ENCODE measurements around the gene IFNGR1.

- no peak for TF ChIP-seq CTCF (IDR thresholded peaks at IDR 0.05)
- TF ChIP-seq ZFX (IDR thresholded peaks at IDR 0.05; ENCODE audit: borderline replicate concordance): no peak
Measured at GRCh38 chr6:137256350-137257103, 37.3 kb upstream of the IFNGR1 start.
